Right lobe of liver (tissue), 4 donors: Measurements from ENCODE around the gene AQP3.
"Not testable (repeated sequence)": the region's sequence is repeated elsewhere in the genome, so short reads cannot be mapped to it uniquely, and the experiment has no call there.

ENCODE experiments used
- POLR2A ChIP-seq: fragments of 450-650 bp; IDR thresholded peaks from one replicate; pipeline ENCODE4 v1.6.1; 2017; ENCODE audit warnings: antibody characterized with exemption, mild to moderate bottlenecking
- TF ChIP-seq, protein P1 (sequence below), 4 donors: fragments of 200-600 bp in 3 of 4; fragments of 450-650 bp in 1 of 4; IDR thresholded peaks; one replicate each; pipeline versions ENCODE4 v1.5.1 to v1.8.0; 2016 to 2022; ENCODE audit warnings: antibody characterized with exemption in 4 of 4, mild to moderate bottlenecking in 2 of 4
- donor health status: DM: no; HTN: no; CAD: no.
- donor health status: DM: no; HTN: no; CAD: no.
- donor health status: DM: no; HTN: yes; CAD: no.

DNA sequence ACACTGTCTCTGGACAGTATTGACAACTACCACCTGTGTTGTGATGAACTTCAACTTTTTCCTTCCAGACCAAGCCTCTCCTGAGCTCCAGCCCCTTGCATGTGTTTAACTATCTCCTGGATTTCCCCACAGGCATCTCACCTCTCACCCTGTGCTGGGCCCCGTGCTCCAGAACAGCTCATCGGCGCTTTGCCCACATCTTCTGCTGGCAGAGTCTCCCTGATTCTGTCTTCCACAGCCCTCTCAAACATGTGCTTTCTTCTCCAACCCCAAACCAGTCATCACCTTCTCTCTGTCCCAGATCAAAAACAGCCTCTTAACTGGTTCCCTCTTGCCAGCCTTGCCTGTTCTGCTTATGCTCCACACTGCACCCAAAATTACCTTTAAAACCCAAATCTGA is 53.4 kb downstream of the AQP3 start:
- TF ChIP-seq, protein P1, sequence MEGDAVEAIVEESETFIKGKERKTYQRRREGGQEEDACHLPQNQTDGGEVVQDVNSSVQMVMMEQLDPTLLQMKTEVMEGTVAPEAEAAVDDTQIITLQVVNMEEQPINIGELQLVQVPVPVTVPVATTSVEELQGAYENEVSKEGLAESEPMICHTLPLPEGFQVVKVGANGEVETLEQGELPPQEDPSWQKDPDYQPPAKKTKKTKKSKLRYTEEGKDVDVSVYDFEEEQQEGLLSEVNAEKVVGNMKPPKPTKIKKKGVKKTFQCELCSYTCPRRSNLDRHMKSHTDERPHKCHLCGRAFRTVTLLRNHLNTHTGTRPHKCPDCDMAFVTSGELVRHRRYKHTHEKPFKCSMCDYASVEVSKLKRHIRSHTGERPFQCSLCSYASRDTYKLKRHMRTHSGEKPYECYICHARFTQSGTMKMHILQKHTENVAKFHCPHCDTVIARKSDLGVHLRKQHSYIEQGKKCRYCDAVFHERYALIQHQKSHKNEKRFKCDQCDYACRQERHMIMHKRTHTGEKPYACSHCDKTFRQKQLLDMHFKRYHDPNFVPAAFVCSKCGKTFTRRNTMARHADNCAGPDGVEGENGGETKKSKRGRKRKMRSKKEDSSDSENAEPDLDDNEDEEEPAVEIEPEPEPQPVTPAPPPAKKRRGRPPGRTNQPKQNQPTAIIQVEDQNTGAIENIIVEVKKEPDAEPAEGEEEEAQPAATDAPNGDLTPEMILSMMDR (IDR thresholded peaks at IDR 0.05), result not testable (repeated sequence)
- not testable (repeated sequence) for TF ChIP-seq POLR2A
